PC-9 (cell line): ENCODE results near the gene LHFPL2. TPM values are rescaled to one million over a fixed set of nuclear protein-coding genes. Genes with fewer than 3 reads are reported as not detected.

ENCODE experiments used
- BruUV-seq: library from RNA; stranded (reverse); fragments of 400-500 nt; replicated peaks from 2 replicates; lab custom pipeline; 2021; lab: Mats Ljungman, UMichigan
- CTCF ChIA-PET: fragments of 300-600 bp; sonication (Branson Sonifier 250); formaldehyde crosslinking; loops from one replicate; lab custom pipeline; 2022; ENCODE audit warnings: antibody characterized with exemption; lab: Charles Lee
- POLR2A ChIA-PET: fragments of 300-600 bp; sonication (Branson Sonifier 250); formaldehyde crosslinking; loops from one replicate; lab custom pipeline; 2022; ENCODE audit warnings: antibody characterized with exemption; ENCODE audit not compliant: unreplicated experiment; lab: Charles Lee
- DNase-seq, 2 experiments: peaks; one replicate each; pipeline versions ENCODE4 v3.0.0 to v3.0.0-alpha.2; 2015 to 2022; ENCODE audit warnings: mixed read lengths in 1 of 2
- H2AFZ ChIP-seq: fragments of 200-600 bp; sonication (generic); 2 replicates; pipeline ENCODE4 v1.8.1; 2017; ENCODE audit warnings: antibody characterized with exemption
- H3F3A ChIP-seq: fragments of 200-600 bp; sonication (generic); 2 replicates; pipeline ENCODE4 v1.8.1; 2017; ENCODE audit warnings: antibody characterized with exemption, mild to moderate bottlenecking, low read depth; ENCODE audit not compliant: insufficient read depth
- H3K27ac ChIP-seq: fragments of 200-600 bp; sonication (generic); 2 replicates; pipeline ENCODE4 v1.6.1; 2016; ENCODE audit warnings: mixed run types
- H3K27me3 ChIP-seq: fragments of 200-600 bp; sonication (generic); 2 replicates; pipeline ENCODE4 v1.6.1; 2016; ENCODE audit warnings: low read depth, mixed run types; ENCODE audit not compliant: insufficient read depth
- H3K36me3 ChIP-seq: fragments of 200-600 bp; sonication (generic); 2 replicates; pipeline ENCODE4 v1.6.1; 2016; ENCODE audit warnings: low read depth, mixed run types
- H3K4me1 ChIP-seq: fragments of 200-600 bp; sonication (generic); replicated peaks from 2 replicates; pipeline ENCODE4 v1.6.1; 2016; ENCODE audit warnings: mixed run types; ENCODE audit not compliant: insufficient read depth
- H3K4me2 ChIP-seq: fragments of 200-600 bp; sonication (generic); 2 replicates; pipeline ENCODE4 v1.6.1; 2017; ENCODE audit warnings: mixed run types
- H3K4me3 ChIP-seq: fragments of 200-600 bp; sonication (generic); 2 replicates; pipeline ENCODE4 v1.6.1; 2016; ENCODE audit warnings: mixed run types
- H3K79me2 ChIP-seq: fragments of 200-600 bp; sonication (generic); 2 replicates; pipeline ENCODE4 v1.6.1; 2017; ENCODE audit warnings: low read depth, mixed run types
- H3K9me2 ChIP-seq: fragments of 200-600 bp; sonication (generic); 2 replicates; pipeline ENCODE4 v1.8.1; 2017; ENCODE audit warnings: mild to moderate bottlenecking; ENCODE audit not compliant: insufficient read depth
- H3K9me3 ChIP-seq: fragments of 200-600 bp; sonication (generic); 2 replicates; pipeline ENCODE4 v1.8.1; 2016; ENCODE audit warnings: low read depth; ENCODE audit not compliant: insufficient read depth
- H4K20me1 ChIP-seq: fragments of 200-600 bp; sonication (generic); 2 replicates; pipeline ENCODE4 v1.8.1; 2017; ENCODE audit not compliant: insufficient read depth
- EZH2 ChIP-seq: fragments of 200-600 bp; sonication (generic); IDR thresholded peaks from 2 replicates; pipeline ENCODE4 v1.8.0; 2017; ENCODE audit warnings: antibody characterized with exemption, low read depth
- intact Hi-C: fragments of 100-400 bp; cut with micrococcal nuclease; formaldehyde crosslinking; loops from one replicate; pipeline ENCODE4 v1.10.0; 2022; ENCODE audit not compliant: unreplicated experiment
- total RNA-seq: library from RNA; stranded (reverse); gene quantifications from 2 replicates; pipeline ENCODE4 v1.2.3, GENCODE V29; 2021
- TF ChIP-seq, protein P1 (sequence below): fragments of 200-600 bp; sonication (generic); conservative IDR thresholded peaks from 2 replicates; pipeline ENCODE4 v1.6.1; 2017; ENCODE audit warnings: mixed run types, antibody characterized with exemption, mild to moderate bottlenecking, moderate library complexity

The LHFPL2 gene
- total RNA-seq, 1 experiment from 2014 or later, result 10.1 TPM

DNA sequence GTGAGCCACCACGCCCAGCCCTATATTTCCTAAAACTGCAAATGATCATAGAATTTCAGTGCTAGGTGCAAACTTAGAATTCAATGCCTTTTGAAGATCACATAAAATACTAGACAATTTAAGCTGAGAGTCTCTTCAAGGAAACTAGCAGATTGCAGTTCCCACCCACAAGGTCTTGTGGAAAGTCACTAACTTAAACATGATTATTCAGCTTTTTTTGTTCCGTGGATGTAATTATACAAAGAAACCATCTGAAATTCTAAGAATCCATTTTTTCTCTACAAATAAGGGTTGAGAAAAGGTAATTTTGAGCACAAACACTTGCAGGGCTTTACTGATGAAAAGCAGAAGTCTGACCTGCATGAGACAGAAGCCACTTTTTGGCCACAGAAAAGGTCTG lies 4.5 kb upstream of the LHFPL2 start:
- intact Hi-C loops, result no loop called here
- Histone ChIP-seq H3K36me3 (no peaks in the 10 kb centered on the region), H3K4me2 (no peak overlapping the region), H3K79me2 (peaks cover under 1% of the 10 kb centered on the region; the same call in 1 of the 2 replicates), H2AFZ (no peak overlapping the region), H3K4me3 (no peak overlapping the region), H3K9me2 (0 out of 2 replicates have a peak, but pooled peaks cover under 1% of the 10 kb centered on the region), H3K27me3 (no peaks in the 10 kb centered on the region), H4K20me1 (no peaks in the 10 kb centered on the region), H3K27ac (no peak overlapping the region), H3F3A (peaks cover 14% of the 10 kb centered on the region), H3K4me1 (no peaks in the 10 kb centered on the region), H3K9me3 (no peaks in the 10 kb centered on the region)
- DNase-seq, result no peak
- ChIA-PET POLR2A (no interaction called here), CTCF (no interaction called here)
- BruUV-seq, result no TSS peak
- no peak for TF ChIP-seq EZH2
- TF ChIP-seq, protein P1, sequence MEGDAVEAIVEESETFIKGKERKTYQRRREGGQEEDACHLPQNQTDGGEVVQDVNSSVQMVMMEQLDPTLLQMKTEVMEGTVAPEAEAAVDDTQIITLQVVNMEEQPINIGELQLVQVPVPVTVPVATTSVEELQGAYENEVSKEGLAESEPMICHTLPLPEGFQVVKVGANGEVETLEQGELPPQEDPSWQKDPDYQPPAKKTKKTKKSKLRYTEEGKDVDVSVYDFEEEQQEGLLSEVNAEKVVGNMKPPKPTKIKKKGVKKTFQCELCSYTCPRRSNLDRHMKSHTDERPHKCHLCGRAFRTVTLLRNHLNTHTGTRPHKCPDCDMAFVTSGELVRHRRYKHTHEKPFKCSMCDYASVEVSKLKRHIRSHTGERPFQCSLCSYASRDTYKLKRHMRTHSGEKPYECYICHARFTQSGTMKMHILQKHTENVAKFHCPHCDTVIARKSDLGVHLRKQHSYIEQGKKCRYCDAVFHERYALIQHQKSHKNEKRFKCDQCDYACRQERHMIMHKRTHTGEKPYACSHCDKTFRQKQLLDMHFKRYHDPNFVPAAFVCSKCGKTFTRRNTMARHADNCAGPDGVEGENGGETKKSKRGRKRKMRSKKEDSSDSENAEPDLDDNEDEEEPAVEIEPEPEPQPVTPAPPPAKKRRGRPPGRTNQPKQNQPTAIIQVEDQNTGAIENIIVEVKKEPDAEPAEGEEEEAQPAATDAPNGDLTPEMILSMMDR, result no peak

DNA sequence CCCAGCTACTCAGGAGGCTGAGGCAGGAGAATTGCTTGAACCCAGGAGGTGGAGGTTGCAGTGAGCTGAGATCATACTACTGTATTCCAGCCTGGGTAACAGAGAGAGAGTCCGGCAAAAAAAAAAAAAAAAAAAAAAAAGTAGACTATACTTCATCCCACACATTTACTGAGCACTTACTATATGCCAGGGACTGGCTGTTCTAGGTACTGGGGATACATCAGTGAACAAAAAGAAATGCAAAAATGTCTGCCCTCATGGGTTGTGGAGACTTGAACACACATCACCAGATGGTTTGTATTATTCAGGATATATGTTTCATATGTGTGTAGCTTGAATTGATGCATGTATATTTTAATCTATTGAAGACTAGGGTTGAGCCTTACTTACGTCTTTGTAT lies 2.9 kb upstream of the LHFPL2 start:
- POLR2A ChIA-PET, result no interaction called here
- no peaks in the 10 kb centered on the region for H3K27me3 ChIP-seq
- no peak for DNase-seq
- H3K9me3 ChIP-seq, result no peaks in the 10 kb centered on the region
- H4K20me1 ChIP-seq, result no peaks in the 10 kb centered on the region
- CTCF ChIA-PET, result no interaction called here
- H3K36me3 ChIP-seq, result no peaks in the 10 kb centered on the region
- no peak for TF ChIP-seq EZH2
- BruUV-seq, result no TSS peak
- peaks cover 6% of the 10 kb centered on the region for H3K4me1 ChIP-seq
- no peaks in the 10 kb centered on the region for H3K9me2 ChIP-seq
- H3F3A ChIP-seq, result peaks cover 14% of the 10 kb centered on the region
- no peak overlapping the region for H3K4me3 ChIP-seq
- intact Hi-C loops, result no loop called here
- peaks cover 16% of the 10 kb centered on the region for H3K79me2 ChIP-seq
- no peak overlapping the region for H3K27ac ChIP-seq
- H3K4me2 ChIP-seq, result no peak overlapping the region
- H2AFZ ChIP-seq, result no peak overlapping the region

DNA sequence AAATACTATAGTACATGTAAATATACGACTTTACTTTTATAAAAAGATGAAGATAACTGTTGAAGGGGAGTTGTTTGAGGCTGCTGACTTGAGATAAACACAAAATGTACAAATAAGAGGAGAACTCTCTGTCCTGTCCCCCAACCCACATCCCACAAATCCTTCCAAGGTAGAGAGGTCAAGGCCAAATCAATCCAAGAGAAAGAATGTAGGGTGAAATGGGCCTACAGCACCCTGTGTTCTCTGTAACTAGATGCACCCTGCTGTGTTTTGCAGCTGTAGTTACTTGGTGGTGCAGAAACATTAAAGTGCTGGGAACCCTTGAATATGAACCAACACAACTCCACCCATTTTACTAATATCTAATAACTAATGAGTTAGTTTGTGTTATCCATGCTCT lies 2.0 kb upstream of the LHFPL2 start:
- CTCF ChIA-PET, result no interaction called here
- POLR2A ChIA-PET, result no interaction called here
- no peaks in the 10 kb centered on the region for H3K9me3 ChIP-seq
- peaks cover 12% of the 10 kb centered on the region for H3K4me1 ChIP-seq
- no peaks in the 10 kb centered on the region for H3K27me3 ChIP-seq
- H3F3A ChIP-seq, result peaks cover 14% of the 10 kb centered on the region
- no TSS peak for BruUV-seq
- H3K9me2 ChIP-seq, result no peaks in the 10 kb centered on the region
- H3K4me3 ChIP-seq, result no peak overlapping the region
- no peaks in the 10 kb centered on the region; the same call in 1 of the 2 replicates for H3K36me3 ChIP-seq
- peaks cover 26% of the 10 kb centered on the region for H3K79me2 ChIP-seq
- no peak for DNase-seq
- intact Hi-C loops, result no loop called here
- no peak overlapping the region for H3K27ac ChIP-seq
- H4K20me1 ChIP-seq, result no peaks in the 10 kb centered on the region
- no peak overlapping the region for H3K4me2 ChIP-seq
- TF ChIP-seq, protein P1, result no peak
- no peak for TF ChIP-seq EZH2
- H2AFZ ChIP-seq, result no peak overlapping the region

DNA sequence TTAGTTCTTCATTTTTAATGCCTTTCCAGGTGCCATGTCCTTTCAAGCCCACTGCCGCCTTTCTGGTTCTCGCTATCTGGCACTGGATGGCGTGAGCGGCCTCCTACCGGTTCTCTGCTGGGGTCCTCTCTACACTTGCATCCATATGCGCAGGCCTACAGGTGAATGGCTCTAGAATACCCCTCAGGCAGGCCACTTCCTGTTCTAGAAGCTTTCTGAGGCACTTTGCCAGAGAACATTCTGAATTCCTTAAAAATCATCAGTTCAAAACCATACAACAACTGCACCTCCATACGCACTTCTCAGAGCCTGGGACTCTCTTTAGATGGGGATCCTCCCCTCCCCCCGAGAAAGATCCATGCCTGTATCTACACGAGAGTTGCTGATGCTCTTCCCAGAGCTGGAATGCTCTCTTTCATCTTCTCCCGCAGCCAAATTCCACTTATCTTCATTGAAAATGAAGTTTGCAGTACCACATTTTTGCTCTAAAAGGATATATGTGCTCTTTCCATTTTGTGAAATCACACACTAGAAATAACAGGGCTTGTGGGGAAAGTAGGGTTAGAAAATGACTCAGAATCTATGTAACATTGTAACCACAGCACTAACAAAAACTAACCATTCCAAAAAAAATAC lies 1.4 kb upstream of the LHFPL2 start:
- no peaks in the 10 kb centered on the region for H3K27me3 ChIP-seq
- ChIA-PET POLR2A (no interaction called here), CTCF (no interaction called here)
- H3K79me2 ChIP-seq, result peaks cover 31% of the 10 kb centered on the region
- TF ChIP-seq EZH2, result no peak
- TF ChIP-seq, protein P1, result no peak
- no peak overlapping the region for H2AFZ ChIP-seq
- peaks cover 12% of the 10 kb centered on the region for H3K4me1 ChIP-seq
- H3K36me3 ChIP-seq, result peaks cover 3% of the 10 kb centered on the region; the same call in 1 of the 2 replicates
- H3F3A ChIP-seq, result peaks cover 14% of the 10 kb centered on the region
- no peak for DNase-seq
- no peak overlapping the region for H3K27ac ChIP-seq
- H3K4me3 ChIP-seq, result no peak overlapping the region
- intact Hi-C loops, result loop anchor here (5.0 to 10.0 kb wide), 2 partner anchors 143 to 335 kb away; partner anchors contain the start of gene ARSB
- no peaks in the 10 kb centered on the region for H4K20me1 ChIP-seq
- no peaks in the 10 kb centered on the region for H3K9me2 ChIP-seq
- H3K9me3 ChIP-seq, result no peaks in the 10 kb centered on the region
- no peak overlapping the region for H3K4me2 ChIP-seq
- TSS peak; percentile 57 for BruUV-seq
